GM19238 (cell line): ENCODE data around the gene PROB1.
"Not testable (repeated sequence)": the region's sequence is repeated elsewhere in the genome, so short reads cannot be mapped to it uniquely, and the experiment has no call there.

Source experiments
- DNase-seq: peaks from one replicate; pipeline ENCODE4 v3.0.0; 2011; ENCODE audit warnings: low spot score; ENCODE audit not compliant: insufficient read length

PROB1 gene

GRCh38 chr5:139392678-139393496 is 2.0 kb downstream of the PROB1 start:
- peak; percentile 91 for DNase-seq

DNA sequence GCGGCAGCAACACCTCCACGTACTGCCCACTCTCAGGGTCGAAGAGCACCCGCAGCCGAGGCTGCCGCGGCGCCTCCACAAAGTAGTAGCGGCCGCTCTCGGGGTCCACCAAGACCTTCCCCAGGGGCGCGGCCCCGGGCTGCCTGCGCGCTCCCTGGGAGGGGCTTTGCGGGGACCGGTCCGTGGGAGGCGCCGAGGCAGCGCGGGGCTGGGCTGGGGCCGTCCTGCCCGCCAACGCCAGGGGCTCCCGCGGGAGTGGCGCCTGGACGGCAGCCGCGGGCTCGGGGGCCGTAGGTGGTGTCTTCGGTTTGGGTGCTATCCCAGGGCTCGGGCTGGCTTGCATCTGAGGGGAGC is 2.6 kb downstream of the PROB1 start:
- no peak for DNase-seq

DNA sequence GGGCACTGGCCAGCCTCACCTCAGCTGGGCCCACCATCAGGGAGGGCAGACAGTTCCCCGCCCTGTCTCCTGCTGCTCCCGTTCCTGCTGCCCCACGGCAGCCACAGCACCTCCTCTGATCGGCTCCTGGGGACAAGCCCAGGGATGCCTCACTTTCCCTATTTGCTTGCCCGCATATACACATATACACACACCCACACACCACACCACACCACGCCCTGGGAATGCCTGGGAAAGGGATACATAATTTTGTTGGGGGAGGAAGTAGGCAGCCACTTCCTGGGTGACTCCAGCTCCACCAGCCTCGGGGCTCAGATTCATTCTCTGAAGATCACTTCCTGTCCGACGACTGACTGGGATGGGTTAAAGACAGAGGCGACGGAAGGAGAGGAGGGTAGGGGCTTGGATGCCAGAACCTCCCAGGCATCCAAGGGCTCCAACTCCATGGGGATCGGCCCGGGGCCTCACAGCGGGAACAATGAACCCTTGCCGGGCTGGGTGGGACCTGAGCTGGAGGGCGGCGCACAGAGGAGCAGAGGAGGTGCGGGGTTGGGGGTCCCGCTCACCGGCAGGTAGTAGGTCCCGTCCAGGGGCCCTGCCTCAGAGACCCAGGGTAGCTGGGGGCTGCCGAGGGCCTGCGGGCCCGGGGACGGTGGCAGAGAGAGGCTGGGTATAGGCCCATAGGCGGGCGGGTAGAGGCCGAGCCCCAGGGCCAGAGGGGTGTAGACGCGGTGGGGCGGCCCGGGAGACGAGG is 3.2 kb downstream of the PROB1 start:
- DNase-seq = no peak

- no peak for DNase-seq
Measured at GRCh38 chr5:139390639-139391569, 4.0 kb downstream of the PROB1 start.

GRCh38 chr5:139389701-139390638 is 4.9 kb downstream of the PROB1 start, which contains the start of gene MZB1:
MZB1 (minus strand) TSS chr5:139389913; CDS start chr5:139389856, 57 bp downstream.
- DNase-seq = peak; percentile 87

DNA sequence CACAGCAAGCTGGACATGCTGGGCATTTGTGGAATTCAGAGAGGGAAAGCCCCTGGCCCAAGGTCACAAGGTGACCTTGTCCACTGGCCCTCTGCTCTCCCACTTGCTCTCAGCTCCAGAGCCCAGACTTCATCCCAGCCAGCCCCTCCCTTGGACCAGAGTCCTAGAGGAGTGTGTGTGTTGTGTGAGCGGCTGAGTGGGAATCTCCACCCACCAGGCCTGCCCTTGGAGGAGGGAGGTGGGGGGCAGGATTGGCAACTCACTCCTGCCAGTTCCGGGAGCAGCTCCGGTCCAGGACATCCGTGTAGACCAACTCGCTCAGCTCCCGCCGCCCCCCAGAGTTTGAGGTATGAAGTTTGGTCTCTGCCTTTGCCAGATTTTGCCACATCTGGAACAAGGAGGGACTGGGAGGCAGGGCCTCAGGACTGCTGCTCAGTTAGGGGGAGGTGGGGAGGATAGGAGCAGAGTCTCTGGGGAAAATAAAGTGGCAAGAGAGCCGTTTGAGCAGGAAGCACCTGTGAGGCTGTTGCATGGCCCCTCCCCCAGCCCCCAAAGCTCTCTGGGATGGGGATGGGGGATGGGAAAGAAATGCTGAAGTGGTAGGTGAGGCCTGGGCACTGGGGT is 6.6 kb downstream of the PROB1 start:
- peak; percentile 63 for DNase-seq

DNA sequence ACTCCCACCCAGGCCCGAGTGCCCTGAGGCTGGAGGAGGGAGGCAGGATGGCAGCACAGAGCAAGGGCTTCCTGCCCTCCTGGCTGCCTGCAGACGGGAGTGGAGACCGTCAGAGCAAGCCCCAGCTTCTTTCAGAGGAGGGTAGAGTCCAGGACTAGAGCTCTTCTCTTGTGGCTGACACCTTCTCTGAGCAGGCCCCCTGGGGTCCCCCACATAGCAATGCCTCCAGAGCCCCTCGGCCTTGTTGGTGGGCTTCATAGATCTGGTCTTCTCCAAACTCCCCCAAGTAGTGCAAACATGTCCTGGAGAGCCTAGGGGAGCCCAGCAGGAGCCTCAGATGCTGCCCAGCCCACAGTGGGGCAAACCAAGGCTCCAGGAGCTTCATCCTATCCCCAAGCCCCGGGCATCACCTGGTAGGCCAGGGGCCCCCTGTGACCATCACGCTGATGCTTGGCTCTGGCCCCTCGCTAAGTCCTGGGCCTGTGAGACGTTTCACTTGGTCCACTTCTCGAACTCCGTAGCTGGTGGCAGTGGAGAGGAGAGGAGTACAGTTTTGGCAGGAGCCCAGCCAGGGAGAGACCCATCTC is 7.2 kb downstream of the PROB1 start:
- DNase-seq = no peak

GRCh38 chr5:139386956-139387355 is 7.9 kb downstream of the PROB1 start:
- DNase-seq = not testable (repeated sequence)

DNA sequence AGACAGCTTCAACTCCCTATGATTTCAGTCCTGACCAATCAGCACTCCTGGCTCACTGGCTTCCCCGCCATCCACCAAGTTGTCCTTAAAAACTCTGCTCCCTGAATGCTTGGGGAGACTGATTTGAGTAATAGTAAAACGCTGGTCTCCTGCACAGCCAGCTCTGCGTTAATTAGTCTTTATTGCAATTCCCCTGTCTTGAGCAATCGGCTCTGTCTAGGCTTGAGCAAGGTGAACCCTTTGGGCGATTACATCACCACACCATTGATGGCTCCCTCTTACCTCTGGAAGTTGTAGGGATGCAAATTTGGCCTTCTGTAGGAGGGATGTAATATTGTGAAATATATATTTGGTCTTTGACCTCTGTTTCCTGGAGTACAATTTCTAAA is 8.9 kb downstream of the PROB1 start:
- DNase-seq = no peak

DNA sequence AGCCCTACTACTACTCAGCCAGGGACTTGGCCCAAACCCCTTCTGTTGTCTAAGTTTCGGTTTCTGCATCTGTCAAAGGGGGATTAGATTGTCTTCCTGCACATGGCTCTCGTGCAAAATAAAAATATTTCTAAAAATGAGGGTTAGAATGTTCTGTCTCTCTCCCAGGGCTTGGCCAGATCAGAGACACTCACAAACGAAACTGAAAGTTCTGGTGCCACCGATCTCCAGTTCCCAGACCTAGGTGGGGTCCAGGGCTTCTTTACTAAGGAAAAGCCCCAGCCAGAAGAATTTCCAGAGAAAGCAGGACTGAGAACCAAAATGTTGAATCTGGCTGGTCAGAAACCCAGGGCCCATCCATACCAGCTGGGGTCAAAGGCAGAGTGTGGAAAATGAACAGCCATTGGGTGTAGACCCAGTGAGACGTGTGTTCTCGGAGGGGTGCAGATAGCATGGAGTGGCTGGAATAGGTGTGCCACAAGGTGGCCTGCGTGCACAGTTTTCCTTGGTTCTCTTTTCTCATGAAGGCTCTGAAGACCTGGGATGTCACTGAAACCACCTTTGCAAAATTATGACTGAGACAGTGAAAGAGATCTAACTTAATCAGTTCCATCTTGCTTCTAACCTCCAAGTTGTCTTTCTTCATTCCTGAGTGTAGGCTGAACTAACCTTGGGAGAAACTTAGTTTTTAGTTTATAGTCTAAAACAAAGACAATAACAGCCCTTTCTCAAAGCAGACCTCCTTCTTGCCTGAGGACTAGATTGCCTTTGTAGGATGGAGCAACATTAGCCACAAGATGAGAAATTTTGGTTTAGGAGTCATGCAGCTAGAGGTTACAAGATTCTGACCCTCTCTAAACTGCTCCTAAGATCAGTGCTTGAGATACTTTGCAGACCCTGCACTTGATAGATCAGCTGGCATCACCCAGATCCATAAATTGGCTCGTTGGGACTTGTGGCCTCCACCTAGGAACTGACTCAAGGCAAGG is 9.5 kb downstream of the PROB1 start:
- peak; percentile 39 for DNase-seq

- no peak for DNase-seq
Measured at GRCh38 chr5:139384591-139385051, 10.3 kb downstream of the PROB1 start.

DNA sequence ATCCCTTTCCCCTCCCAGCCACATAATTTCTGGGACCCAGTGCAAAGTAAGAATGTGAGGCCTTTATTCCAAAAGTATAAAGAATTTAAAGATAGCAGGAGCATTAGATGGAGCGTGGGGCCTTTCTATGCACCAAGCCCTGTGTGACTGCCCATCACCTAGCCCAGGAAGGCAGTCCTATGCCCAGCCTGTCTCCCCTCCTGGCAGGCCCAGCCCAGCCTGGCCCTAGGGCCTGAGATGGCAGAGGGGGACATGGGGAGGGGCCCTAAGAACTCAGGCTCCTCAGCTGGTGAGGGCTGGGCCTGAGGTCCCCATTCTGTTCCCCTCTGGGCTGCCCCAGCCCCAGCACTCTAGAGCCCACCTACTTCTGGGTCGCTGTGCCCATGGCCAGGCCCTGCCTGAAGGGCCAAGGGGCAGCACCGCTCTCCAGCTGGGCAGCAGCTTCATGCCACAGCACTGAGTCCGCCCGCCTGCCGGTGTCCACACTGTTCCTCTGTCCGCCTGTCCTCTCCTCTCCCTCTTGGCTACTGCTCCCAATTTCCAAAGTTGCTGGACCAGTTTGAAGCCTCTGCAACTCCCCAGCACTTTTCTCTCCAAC is 10.8 kb downstream of the PROB1 start:
- DNase-seq = no peak

DNA sequence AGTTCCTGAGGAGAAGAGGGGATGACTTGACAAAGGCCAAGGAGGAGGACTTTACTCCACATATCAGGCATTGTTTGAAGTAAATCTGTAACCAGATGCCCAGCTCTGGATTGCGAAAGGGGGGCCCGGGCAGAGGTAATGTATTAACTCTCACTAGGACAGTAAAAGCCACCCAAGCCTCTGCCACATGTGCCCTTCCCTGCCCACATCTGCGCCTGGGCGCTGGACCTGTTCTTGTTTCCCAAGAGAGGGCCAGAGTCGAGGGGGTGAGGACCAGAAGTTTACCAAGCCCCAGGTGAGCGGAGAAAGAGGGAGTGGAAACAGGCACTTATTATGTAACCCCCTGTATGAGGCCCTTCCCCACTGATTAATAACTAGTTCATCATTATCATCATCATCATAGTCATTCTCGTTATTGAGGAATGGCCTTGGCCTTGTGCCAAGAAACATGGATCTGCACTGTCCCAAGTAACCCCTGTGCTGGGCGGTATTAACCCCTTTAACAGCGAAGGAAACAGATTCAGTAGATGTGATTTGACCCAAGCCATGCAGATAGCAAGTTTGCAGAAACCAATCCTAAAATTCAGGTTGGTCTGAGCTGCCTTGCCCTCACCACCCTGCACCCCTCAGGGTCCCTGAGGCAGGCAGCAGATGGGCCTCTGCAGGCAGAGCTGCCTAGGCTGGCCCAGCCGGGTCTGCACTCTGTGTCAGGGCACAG is 11.5 kb downstream of the PROB1 start, which contains the start of gene SLC23A1:
SLC23A1 (minus strand) TSS at position 23 of the 718 bp plus-strand sequence. CDS start 44 bp downstream, outside the sequence.
- no peak for DNase-seq

GRCh38 chr5:139382807-139383206 is 12.1 kb downstream of the PROB1 start:
- no peak for DNase-seq

DNA sequence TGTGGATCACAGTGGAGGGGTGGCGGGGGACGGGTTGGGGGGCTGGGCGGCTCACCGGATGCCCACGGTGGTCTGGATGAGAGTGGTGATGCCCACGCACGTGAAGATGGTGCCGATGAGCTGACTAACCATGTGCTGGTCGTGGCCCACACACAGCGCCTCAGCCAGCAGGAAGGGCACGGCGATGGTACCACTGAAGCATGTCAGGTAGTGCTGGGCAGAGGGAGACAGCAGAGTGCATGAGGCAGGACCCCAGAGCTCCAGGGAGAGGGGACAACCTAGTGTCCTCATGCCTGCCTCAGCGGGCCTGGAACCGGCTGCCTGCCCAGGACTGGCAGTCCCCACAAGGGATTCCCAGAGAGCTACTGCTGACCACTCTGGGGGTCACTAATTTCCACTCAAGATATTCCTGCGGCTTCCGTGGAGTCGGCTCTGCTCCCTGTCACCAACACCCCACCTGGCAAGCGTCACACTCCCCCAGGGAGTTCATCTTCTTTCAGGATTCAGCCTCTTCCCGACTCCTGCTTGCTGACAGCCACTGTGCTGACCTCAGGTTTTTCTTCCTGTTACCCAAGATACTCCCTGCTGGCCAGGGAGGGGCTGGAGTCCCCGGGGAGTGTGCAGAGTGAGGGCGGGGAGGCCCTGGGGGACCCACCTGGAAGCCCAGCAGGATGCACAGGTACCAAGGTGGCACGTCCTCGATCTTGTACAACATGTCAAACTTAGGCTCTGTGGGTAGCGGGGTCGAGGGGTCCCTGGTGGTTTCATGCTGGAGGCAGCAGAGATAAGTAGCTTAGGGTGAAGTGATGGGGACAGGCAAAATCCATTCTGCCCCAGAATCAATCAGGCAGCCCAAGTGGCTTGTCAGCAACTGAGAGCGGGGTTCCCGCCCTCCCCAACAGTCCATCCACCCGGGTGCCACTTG is 12.8 kb downstream of the PROB1 start:
- no peak for DNase-seq
